Kidney epithelial cell (primary cell): Measurements from ENCODE around the gene PLXND1. TPM values are rescaled to one million over a fixed set of nuclear protein-coding genes. Genes with fewer than 3 reads are reported as not detected.

Source experiments
- DNase-seq: peaks from one replicate; pipeline ENCODE4 v3.0.0-alpha.2; 2010; ENCODE audit warnings: low read depth
- H3K27me3 ChIP-seq: 2 replicates; pipeline ENCODE4 v1.6.0; 2011; ENCODE audit warnings: low read length; ENCODE audit not compliant: control insufficient read depth, insufficient read depth
- H3K36me3 ChIP-seq: 2 replicates; pipeline ENCODE4 v1.5.1; 2011; ENCODE audit warnings: low read length; ENCODE audit not compliant: control insufficient read depth, insufficient read depth
- H3K4me3 ChIP-seq: 2 replicates; pipeline ENCODE4 v1.5.1; 2011; ENCODE audit warnings: low read depth, mild to moderate bottlenecking, control low read depth, low read length
- CTCF ChIP-seq: IDR thresholded peaks from 2 replicates; pipeline ENCODE4 v1.5.1; 2011; ENCODE audit warnings: mild to moderate bottlenecking, moderate library complexity, low read length, control low read depth, inconsistent platforms; ENCODE audit not compliant: insufficient read depth, poor library complexity, severe bottlenecking
- total RNA-seq: library from RNA; depleted of rRNA; stranded (reverse); fragments of >200 nt; gene quantifications from 2 replicates; pipeline ENCODE4 v1.2.3, GENCODE V29; 2015

PLXND1 gene
- 103 and 114 TPM in 2 replicates for total RNA-seq

GRCh38 chr3:129606636-129607390 lies at the start of gene PLXND1:
TSS of gene PLXND1 (minus strand) at chr3:129606676. CDS start at chr3:129606639, 37 bp downstream.
- TF ChIP-seq CTCF: no peak
- H3K4me3 ChIP-seq: peak within 1 kb of the TSS; percentile 56
- H3K27me3 ChIP-seq: no peaks in the 10 kb centered on the region
- DNase-seq: no peak
- no peaks in the 10 kb centered on the region for H3K36me3 ChIP-seq

- DNase-seq: no peak
- no peak for TF ChIP-seq CTCF
- no peaks in the 10 kb centered on the region for H3K36me3 ChIP-seq
- H3K27me3 ChIP-seq: no peaks in the 10 kb centered on the region
- H3K4me3 ChIP-seq: no peak overlapping the region
Measured at GRCh38 chr3:129655291-129655700, 48.8 kb upstream of the PLXND1 start.

- H3K36me3 ChIP-seq: no peaks in the 10 kb centered on the region
- no peak for TF ChIP-seq CTCF
Measured at GRCh38 chr3:129654131-129654530, 47.7 kb upstream of the PLXND1 start.

GRCh38 chr3:129653019-129653418 lies 46.5 kb upstream of the PLXND1 start:
- no peaks in the 10 kb centered on the region for H3K27me3 ChIP-seq
- no peaks in the 10 kb centered on the region for H3K36me3 ChIP-seq
- H3K4me3 ChIP-seq: no peak overlapping the region
- DNase-seq: no peak
- no peak for TF ChIP-seq CTCF

More at GRCh38 chr3:129654131-129654530, 47.7 kb upstream of the PLXND1 start:
- H3K4me3 ChIP-seq: no peak overlapping the region
- DNase-seq: no peak
- no peaks in the 10 kb centered on the region for H3K27me3 ChIP-seq

- Histone ChIP-seq H3K27me3 (no peaks in the 10 kb centered on the region), H3K4me3 (no peak overlapping the region), H3K36me3 (no peaks in the 10 kb centered on the region)
- peak; percentile 6 for TF ChIP-seq CTCF
- peak; percentile 52 for DNase-seq
Measured at GRCh38 chr3:129651435-129652202, 45.1 kb upstream of the PLXND1 start.
